ENCODE measurements around the gene CCDC171. TPM values are rescaled to one million over a fixed set of nuclear protein-coding genes. Genes with fewer than 3 reads are reported as not detected.

Gene CCDC171
- total and polyA plus RNA-seq, 3 donors from 2014 or later: 13.2 to 30.2 (median 21.4) TPM

DNA sequence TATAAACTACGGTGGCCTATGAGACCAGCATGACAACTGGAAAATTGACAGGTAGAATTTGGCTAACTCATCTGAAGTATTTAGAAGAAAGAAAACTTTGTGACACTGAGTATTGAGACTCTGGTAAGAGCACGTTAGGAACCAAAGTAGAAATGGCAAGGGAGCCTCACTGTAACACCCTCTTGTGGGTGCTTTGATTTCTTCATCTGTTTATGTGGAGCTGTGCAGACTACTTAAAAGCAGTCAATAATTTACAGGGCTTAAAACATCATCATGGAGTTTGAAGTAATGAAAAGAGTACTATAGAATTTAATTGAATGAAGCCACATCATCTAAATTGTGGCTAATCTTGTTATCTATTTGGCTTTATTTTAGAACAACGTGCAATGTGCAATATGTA, 414.2 kb downstream of the CCDC171 start:
- Histone ChIP-seq H3K9me3 (no peaks in the 10 kb centered on the region), H3K27me3 (no peaks in the 10 kb centered on the region), H3K36me3 (ENCODE audit: low read depth, missing control alignments) (no peaks in the 10 kb centered on the region), H3K4me1 (no peaks in the 10 kb centered on the region), H3K4me3 (no peak overlapping the region), H3K27ac (no peak overlapping the region)
- no peak for DNase-seq
- intact Hi-C loops (cut with DNase I; ENCODE audit: low total_unique reads): no loop called here
- 66 to 75% methylated on average over 3 of the region's 3 CpGs for WGBS, 2 donors
- TF ChIP-seq, protein P1, sequence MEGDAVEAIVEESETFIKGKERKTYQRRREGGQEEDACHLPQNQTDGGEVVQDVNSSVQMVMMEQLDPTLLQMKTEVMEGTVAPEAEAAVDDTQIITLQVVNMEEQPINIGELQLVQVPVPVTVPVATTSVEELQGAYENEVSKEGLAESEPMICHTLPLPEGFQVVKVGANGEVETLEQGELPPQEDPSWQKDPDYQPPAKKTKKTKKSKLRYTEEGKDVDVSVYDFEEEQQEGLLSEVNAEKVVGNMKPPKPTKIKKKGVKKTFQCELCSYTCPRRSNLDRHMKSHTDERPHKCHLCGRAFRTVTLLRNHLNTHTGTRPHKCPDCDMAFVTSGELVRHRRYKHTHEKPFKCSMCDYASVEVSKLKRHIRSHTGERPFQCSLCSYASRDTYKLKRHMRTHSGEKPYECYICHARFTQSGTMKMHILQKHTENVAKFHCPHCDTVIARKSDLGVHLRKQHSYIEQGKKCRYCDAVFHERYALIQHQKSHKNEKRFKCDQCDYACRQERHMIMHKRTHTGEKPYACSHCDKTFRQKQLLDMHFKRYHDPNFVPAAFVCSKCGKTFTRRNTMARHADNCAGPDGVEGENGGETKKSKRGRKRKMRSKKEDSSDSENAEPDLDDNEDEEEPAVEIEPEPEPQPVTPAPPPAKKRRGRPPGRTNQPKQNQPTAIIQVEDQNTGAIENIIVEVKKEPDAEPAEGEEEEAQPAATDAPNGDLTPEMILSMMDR (IDR thresholded peaks at IDR 0.05): no peak
- no peak for TF ChIP-seq POLR2A (IDR thresholded peaks at IDR 0.05)

DNA sequence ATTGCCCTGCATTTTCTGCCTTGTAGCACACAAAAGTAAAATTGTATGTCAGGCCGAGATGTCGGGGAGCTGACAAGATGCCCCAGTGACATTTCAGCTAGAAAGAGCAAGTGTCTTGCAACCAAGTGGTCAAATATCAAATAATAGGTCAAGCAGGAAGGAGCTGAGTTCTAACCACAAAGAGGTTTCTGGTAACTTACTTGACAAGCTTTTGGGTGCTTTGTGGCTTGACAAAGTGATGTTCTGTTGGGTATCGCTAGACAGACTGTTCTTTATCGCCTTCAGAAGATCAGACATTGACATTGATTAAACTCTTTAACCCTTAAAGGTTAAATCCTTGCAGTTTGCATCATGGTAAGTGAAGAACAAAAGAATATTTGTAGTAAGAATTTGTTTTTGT, 419.9 kb downstream of the CCDC171 start:
- TF ChIP-seq POLR2A (IDR thresholded peaks at IDR 0.05): no peak
- TF ChIP-seq, protein P1 (IDR thresholded peaks at IDR 0.05): no peak
- intact Hi-C loops (cut with DNase I; ENCODE audit: low total_unique reads): no loop called here
- 91 to 94% methylated on average over 4 of the region's 4 CpGs for WGBS, 2 donors
- H3K4me1 ChIP-seq: no peaks in the 10 kb centered on the region
- no peaks in the 10 kb centered on the region for H3K27me3 ChIP-seq
- H3K36me3 ChIP-seq (ENCODE audit: low read depth, missing control alignments): no peaks in the 10 kb centered on the region
- DNase-seq: no peak
- H3K27ac ChIP-seq: no peak overlapping the region
- no peak overlapping the region for H3K4me3 ChIP-seq
- no peaks in the 10 kb centered on the region for H3K9me3 ChIP-seq

DNA sequence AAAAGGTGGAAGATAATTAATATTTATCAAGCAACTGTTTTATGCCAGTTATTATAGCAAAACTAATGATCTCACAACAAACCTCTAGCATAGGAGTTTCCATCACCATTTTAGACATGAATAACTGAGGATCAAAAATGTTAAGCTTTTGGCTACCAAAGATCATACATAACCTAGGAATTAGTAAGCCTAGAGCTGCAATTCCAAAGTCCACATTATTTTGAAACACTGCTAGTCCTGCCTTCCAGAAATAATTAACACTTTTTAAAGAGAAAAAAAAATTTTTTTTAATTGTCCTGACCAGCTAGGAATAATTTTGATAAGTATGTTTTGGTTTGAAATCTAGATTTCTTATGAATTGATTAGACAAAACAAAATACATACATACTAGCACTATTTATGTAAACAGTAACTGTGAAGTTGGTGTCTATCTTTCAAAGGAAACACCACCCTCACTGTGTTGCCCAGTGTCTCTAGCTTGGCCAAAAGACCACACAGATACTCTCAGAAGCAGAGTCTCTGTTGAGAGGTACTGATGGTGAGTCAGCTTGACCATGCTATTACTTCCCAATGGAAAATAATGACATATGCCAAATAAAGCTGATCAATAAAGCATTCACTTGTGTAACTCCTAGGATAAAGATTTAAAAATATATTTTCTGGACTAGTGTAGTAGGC, 422.4 kb downstream of the CCDC171 start:
- no peak for DNase-seq
- H3K27me3 ChIP-seq: no peaks in the 10 kb centered on the region
- intact Hi-C loops (cut with DNase I; ENCODE audit: low total_unique reads): no loop called here
- no peak overlapping the region for H3K27ac ChIP-seq
- no peaks in the 10 kb centered on the region for H3K36me3 ChIP-seq (ENCODE audit: low read depth, missing control alignments)
- H3K4me1 ChIP-seq: no peaks in the 10 kb centered on the region
- H3K4me3 ChIP-seq: no peak overlapping the region
- no peaks in the 10 kb centered on the region for H3K9me3 ChIP-seq
- TF ChIP-seq POLR2A (IDR thresholded peaks at IDR 0.05): no peak
- TF ChIP-seq, protein P1 (IDR thresholded peaks at IDR 0.05): no peak

DNA sequence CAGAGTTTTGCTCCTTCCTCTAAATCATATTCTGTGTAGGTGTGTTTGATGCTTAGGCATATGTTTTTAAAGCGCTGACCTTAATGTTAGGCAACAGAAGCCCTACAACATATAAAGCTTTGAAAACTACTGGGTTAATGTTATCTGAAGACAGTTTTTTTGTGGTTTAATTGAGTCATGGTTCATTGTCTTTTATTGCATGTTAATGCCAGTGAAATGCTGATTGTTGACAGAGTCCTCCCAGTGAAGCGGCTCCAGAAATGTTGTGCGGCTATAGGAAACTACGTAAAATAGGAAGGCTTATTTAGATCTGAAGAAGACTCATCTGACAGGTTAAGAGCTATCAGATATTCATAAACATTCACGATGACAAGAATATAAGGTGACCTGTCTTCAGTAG, 424.6 kb downstream of the CCDC171 start:
- Histone ChIP-seq H3K27ac (no peak overlapping the region), H3K27me3 (no peaks in the 10 kb centered on the region), H3K9me3 (no peaks in the 10 kb centered on the region), H3K4me1 (no peaks in the 10 kb centered on the region), H3K36me3 (ENCODE audit: low read depth, missing control alignments) (no peaks in the 10 kb centered on the region), H3K4me3 (no peak overlapping the region)
- DNase-seq: no peak
- 91% methylated on average over 5 of the region's 5 CpGs for WGBS, 2 donors
- TF ChIP-seq POLR2A (IDR thresholded peaks at IDR 0.05): no peak
- TF ChIP-seq, protein P1 (IDR thresholded peaks at IDR 0.05): no peak
- intact Hi-C loops (cut with DNase I; ENCODE audit: low total_unique reads): no loop called here

DNA sequence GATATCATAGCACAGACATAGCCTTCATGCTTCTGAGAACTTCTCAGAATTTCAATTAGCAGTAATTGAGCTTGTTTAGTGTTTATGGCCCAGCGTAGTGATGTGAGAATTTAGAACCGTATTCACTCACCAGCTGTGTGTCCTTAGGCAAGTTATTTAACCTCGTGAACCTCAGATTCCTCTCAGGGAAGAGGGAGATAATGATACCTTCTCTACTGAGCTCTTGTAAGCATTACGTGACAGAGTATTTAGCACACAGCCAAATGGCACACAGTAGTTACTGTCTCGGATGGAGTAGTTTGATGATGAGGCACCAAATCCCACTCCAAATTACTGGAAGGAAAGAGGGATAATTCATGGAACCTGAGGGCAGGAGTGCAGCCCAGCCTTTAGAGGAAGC, 429.3 kb downstream of the CCDC171 start:
- Histone ChIP-seq H3K36me3 (ENCODE audit: low read depth, missing control alignments) (no peaks in the 10 kb centered on the region), H3K27ac (no peak overlapping the region), H3K4me1 (no peaks in the 10 kb centered on the region), H3K27me3 (no peaks in the 10 kb centered on the region), H3K9me3 (no peaks in the 10 kb centered on the region), H3K4me3 (no peak overlapping the region)
- no peak for DNase-seq
- intact Hi-C loops (cut with DNase I; ENCODE audit: low total_unique reads): no loop called here
- 56 to 58% methylated on average over 5 of the region's 5 CpGs for WGBS, 2 donors
- TF ChIP-seq, protein P1 (IDR thresholded peaks at IDR 0.05): no peak
- TF ChIP-seq POLR2A (IDR thresholded peaks at IDR 0.05): no peak
